Measurements from ENCODE around the gene CD248.
A peak's percentile ranks its signal among the peaks of the same experiment; 100 is the strongest.

CD248 gene

GRCh38 chr11:66316849-66317251, at the start of gene CD248:
Gene CD248, minus strand, starts transcription at chr11:66317044. Its CDS starts 17 bp downstream, at chr11:66317027.
- H3K27ac ChIP-seq: no peak within 1 kb of the TSS
- TF ChIP-seq ZFX (IDR thresholded peaks at IDR 0.05): no peak
- TF ChIP-seq CTCF (conservative IDR thresholded peaks at IDR 0.05): no peak

GRCh38 chr11:66365711-66366619, 49.1 kb upstream of the CD248 start:
- no peak overlapping the region for H3K27ac ChIP-seq
- TF ChIP-seq ZFX (IDR thresholded peaks at IDR 0.05) (no peak), CTCF (conservative IDR thresholded peaks at IDR 0.05) (no peak)

- H3K27ac ChIP-seq: no peak overlapping the region
- TF ChIP-seq ZFX (IDR thresholded peaks at IDR 0.05) (no peak), CTCF (conservative IDR thresholded peaks at IDR 0.05) (no peak)
These were observed 48.3 kb upstream of the CD248 start for GRCh38 chr11:66365166-66365565.

GRCh38 chr11:66363805-66364535, 47.1 kb upstream of the CD248 start:
- TF ChIP-seq ZFX (IDR thresholded peaks at IDR 0.05) (no peak), CTCF (conservative IDR thresholded peaks at IDR 0.05) (peak; percentile 95)
- no peak overlapping the region for H3K27ac ChIP-seq

GRCh38 chr11:66363187-66363601, 46.4 kb upstream of the CD248 start:
- no peak overlapping the region for H3K27ac ChIP-seq
- TF ChIP-seq ZFX (IDR thresholded peaks at IDR 0.05) (no peak), CTCF (conservative IDR thresholded peaks at IDR 0.05) (no peak)

GRCh38 chr11:66362481-66363147, 45.8 kb upstream of the CD248 start:
- no peak overlapping the region for H3K27ac ChIP-seq
- TF ChIP-seq CTCF (conservative IDR thresholded peaks at IDR 0.05): no peak
- no peak for TF ChIP-seq ZFX (IDR thresholded peaks at IDR 0.05)

Data from C4-2B (cell line).